Activated T-cell treated with anti-CD3 and anti-CD28 coated beads for 1 hour (primary cell): ENCODE data around the gene NCAM1.
A peak's percentile ranks its signal among the peaks of the same experiment; 100 is the strongest.

Experiments used
- DNase-seq: peaks from one replicate; pipeline ENCODE4 v3.0.0-alpha.2; 2020; ENCODE audit warnings: low read depth

The NCAM1 gene

GRCh38 chr11:113314389-113315301 lies 353.4 kb downstream of the NCAM1 start, which contains the start of gene TTC12:
Gene TTC12 (plus strand): TSS chr11:113314583. CDS start chr11:113316258, 1,675 bp downstream.
- peak; percentile 83 for DNase-seq

GRCh38 chr11:113315811-113316210 lies 354.6 kb downstream of the NCAM1 start:
- DNase-seq, result no peak

DNA sequence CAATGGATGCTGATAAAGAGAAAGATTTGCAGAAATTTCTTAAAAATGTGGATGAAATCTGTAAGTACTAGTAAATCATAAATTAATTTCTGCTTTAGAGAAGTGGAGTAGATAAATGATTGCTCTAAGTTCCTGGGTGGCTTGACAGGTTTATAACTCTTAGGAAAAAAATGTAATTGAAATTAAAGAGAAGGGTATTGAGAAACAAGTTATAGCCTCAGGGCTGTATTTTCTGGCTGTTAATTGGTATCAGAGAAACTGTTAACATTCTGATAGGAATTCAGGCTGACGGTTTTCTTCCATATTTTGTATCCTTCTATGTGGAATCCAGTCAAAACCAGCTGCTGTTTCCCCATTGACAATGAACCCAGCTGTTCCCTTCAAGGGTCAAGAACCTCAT lies 355.0 kb downstream of the NCAM1 start:
- DNase-seq, result no peak

DNA sequence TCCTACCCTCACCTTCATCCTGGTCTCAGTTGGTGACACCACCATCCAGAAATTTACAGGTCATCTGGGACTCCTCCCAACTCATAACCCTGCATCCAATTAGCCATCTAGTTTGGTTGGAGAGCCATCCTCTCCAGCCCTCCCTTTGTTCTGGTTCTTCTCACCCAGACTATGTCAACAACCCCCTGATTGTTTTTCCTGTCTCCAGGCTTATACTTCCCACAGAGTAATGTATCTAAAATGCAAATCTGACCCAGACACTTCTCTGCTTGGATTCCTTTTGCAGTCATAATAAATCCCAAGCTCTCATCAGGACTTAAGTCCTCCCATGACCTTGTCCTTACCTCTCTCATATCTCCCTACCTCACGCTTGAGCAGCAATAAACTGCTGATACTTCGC lies 356.1 kb downstream of the NCAM1 start:
- no peak for DNase-seq

GRCh38 chr11:113319085-113319484 lies 357.9 kb downstream of the NCAM1 start:
- no peak for DNase-seq

- DNase-seq, result no peak
These were observed 360.9 kb downstream of the NCAM1 start for GRCh38 chr11:113322158-113322557.

- DNase-seq, result no peak
These were observed 363.0 kb downstream of the NCAM1 start for GRCh38 chr11:113324250-113324649.
